Pancreas (tissue), 10 donors: Measurements from ENCODE around the gene PTH2R. TPM values are rescaled to one million over a fixed set of nuclear protein-coding genes. Genes with fewer than 3 reads are reported as not detected.

Experiments
- ATAC-seq, 4 donors: fragments of 200-7000 bp; cut with Tn5 transposase; one replicate each; pipeline versions ENCODE4 v1.8.0 to v1.9.1; 2020; ENCODE audit warnings: mild to moderate bottlenecking in 4 of 4, moderate library complexity in 4 of 4
- DNase-seq, 6 donors: peaks; one replicate each; pipeline ENCODE4 v3.0.0-alpha.2; 2020
- FAIRE-seq: peaks from 2 replicates; lab custom pipeline; 2012; peaks lifted over from hg19 to GRCh38; lab: Jason Lieb, UNC
- H3K27ac ChIP-seq, 4 donors: fragments of 200-600 bp; sonication (generic); 1 replicate in 3 of 4; 2 replicates in 1 of 4; pipeline versions ENCODE4 v1.5.0 to v1.8.0; 2020
- H3K27me3 ChIP-seq, 4 donors: fragments of 200-600 bp; one replicate each; pipeline ENCODE4 v1.8.0; 2021
- H3K36me3 ChIP-seq, 3 donors: fragments of 200-600 bp; sonication (generic) in 1 of 3; one replicate each; pipeline versions ENCODE4 v1.5.0 to v1.8.0; 2020 to 2021
- H3K4me1 ChIP-seq, 3 donors: fragments of 200-600 bp; one replicate each; pipeline ENCODE4 v1.8.0; 2021
- H3K4me3 ChIP-seq, 4 donors: fragments of 200-600 bp; sonication (generic) in 2 of 4; one replicate each; pipeline versions ENCODE4 v1.5.0 to v1.8.0; 2020 to 2021
- H3K9me3 ChIP-seq, 4 donors: fragments of 200-600 bp; one replicate each; pipeline ENCODE4 v1.8.0; 2021
- WGBS, 2 donors: extraction: QIAGEN DNeasy Blood & Tissue Kit; methylation state at CpG; one replicate each; pipeline ENCODE4 v1.1.7; 2013; 5-methylcytosine and 5-hydroxymethylcytosine counted together
- intact Hi-C, 3 donors: fragments of 100-400 bp; cut with DNase I; formaldehyde crosslinking; loops; one replicate each; pipeline versions ENCODE4 v1.11.1 to v1.14.2; 2022
- polyA plus RNA-seq, 2 donors: library from polyadenylated mRNA; stranded (reverse); fragments of 200-250 nt; gene quantifications; one replicate each; pipeline ENCODE4 v1.2.3, GENCODE V29; 2013
- total RNA-seq, 6 donors: library from RNA; stranded (reverse); fragmentation: NEBNext Ultra II Directional in 4 of 6; extraction: Animal tissue kit (Norgen Biotek cat#: 25700) in 4 of 6; gene quantifications; one replicate each; pipeline versions ENCODE4 v1.2.1 to v1.2.4, GENCODE V29; 2021 to 2023
- TF ChIP-seq, protein P1 (sequence below), 4 donors: fragments of 200-600 bp; sonication (generic) in 3 of 4; IDR thresholded peaks; one replicate each; pipeline versions ENCODE4 v1.5.0 to v1.8.0; 2021; ENCODE audit warnings: antibody characterized with exemption in 4 of 4
- donor health status: healthy with polysubstance abuse.
- donor health status: DM: no; HTN: no; CAD: no; lungs with moderate emphysema.
- donor health status: DM: no; HTN: no; CAD: no.
- donor health status: control.
- donor health status: control.
- donor health status: Bipolar disorder and iron deficiency.
- donor health status: DM: yes; HTN: yes; CAD: no.
- donor health status: DM: no; HTN: no; CAD: no.
- donor health status: DM: no; HTN: no; CAD: no.
- donor health status: DM: yes; HTN: yes; CAD: no.

The PTH2R gene
- total and polyA plus RNA-seq, 8 donors: 0.19 to 1.5 (median 0.48) TPM

DNA sequence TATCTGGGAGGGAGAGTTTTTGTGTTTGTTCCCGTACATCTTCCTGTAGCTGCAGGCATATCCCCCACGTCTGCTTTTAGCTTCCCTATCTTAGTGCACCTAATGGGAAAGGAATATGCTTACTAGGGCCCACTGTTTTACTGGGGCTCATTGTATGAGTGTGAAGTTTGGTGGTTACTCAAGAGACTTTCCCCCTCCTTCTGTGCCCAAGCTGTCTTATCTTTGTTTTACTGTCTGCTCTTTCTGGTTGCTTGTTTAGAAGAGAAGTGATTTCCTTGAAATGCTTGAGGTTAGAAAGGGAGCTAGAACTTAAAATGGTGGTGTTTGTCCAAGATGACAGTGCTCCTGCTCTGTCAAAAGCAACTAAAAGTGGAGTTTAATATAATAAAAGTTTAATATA lies 7.3 kb downstream of the PTH2R start:
- Histone ChIP-seq H3K4me3 (no peak overlapping the region), H3K4me1 (no peaks in the 10 kb centered on the region), H3K27me3 (no peaks in the 10 kb centered on the region), H3K36me3 (no peaks in the 10 kb centered on the region), H3K27ac (no peak overlapping the region), H3K9me3 (no peaks in the 10 kb centered on the region)
- TF ChIP-seq, protein P1, sequence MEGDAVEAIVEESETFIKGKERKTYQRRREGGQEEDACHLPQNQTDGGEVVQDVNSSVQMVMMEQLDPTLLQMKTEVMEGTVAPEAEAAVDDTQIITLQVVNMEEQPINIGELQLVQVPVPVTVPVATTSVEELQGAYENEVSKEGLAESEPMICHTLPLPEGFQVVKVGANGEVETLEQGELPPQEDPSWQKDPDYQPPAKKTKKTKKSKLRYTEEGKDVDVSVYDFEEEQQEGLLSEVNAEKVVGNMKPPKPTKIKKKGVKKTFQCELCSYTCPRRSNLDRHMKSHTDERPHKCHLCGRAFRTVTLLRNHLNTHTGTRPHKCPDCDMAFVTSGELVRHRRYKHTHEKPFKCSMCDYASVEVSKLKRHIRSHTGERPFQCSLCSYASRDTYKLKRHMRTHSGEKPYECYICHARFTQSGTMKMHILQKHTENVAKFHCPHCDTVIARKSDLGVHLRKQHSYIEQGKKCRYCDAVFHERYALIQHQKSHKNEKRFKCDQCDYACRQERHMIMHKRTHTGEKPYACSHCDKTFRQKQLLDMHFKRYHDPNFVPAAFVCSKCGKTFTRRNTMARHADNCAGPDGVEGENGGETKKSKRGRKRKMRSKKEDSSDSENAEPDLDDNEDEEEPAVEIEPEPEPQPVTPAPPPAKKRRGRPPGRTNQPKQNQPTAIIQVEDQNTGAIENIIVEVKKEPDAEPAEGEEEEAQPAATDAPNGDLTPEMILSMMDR (IDR thresholded peaks at IDR 0.05): no peak
- DNase-seq (no peak), FAIRE-seq (no peak), ATAC-seq (no peak)
- 81 to 88% methylated on average over 2 of the region's 2 CpGs for WGBS, 2 donors
- intact Hi-C loops: no loop called here

DNA sequence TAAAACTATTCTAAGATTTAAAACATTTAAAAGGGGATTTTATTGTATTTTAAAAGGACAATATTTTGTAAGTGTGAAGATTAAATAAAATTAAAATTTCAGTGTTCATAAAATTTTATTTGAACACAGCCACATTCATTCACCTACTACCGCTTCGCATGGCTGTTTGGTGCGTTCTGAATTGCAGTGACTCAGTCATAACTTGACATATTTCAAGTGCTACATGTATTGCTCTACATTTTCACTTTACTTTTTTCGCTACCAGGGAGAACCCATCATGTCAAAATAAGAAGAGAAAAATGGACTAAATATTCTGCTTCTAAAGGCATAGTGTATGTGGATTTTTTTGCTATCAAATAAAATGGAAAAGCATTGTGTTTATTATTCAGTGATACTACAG lies 8.7 kb downstream of the PTH2R start:
- WGBS, 2 donors: 95 to 96% methylated on average over 4 of the region's 4 CpGs
- no peak for DNase-seq
- H3K4me1 ChIP-seq: no peaks in the 10 kb centered on the region
- H3K9me3 ChIP-seq: no peaks in the 10 kb centered on the region
- intact Hi-C loops: no loop called here
- TF ChIP-seq, protein P1 (IDR thresholded peaks at IDR 0.05): no peak
- FAIRE-seq: no peak
- no peaks in the 10 kb centered on the region for H3K36me3 ChIP-seq
- H3K4me3 ChIP-seq: no peak overlapping the region
- ATAC-seq: no peak
- H3K27me3 ChIP-seq: no peaks in the 10 kb centered on the region
- no peak overlapping the region for H3K27ac ChIP-seq

DNA sequence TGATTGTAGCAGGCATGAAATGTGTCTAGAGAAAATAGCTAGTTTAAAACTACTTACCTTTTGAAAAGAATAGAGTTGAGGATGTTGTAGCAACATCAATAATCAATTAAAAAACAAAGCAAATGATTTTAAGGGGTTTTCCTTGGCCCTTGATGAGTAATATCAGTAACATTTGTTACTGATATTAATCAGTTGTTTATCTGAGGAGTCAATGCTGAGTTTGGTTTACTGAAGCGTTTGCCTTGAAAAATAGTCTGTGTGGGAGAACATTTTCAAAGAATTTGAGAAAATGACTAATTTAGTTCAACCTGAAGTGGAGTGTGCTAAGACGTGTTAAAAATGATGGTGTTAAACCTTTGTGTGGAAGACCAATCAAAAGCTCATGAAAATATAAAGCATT lies 9.3 kb downstream of the PTH2R start:
- H3K9me3 ChIP-seq: no peaks in the 10 kb centered on the region
- intact Hi-C loops: no loop called here
- ATAC-seq (no peak), FAIRE-seq (no peak), DNase-seq (no peak)
- WGBS, 2 donors: 62 to 69% methylated on average over 2 of the region's 2 CpGs
- H3K4me1 ChIP-seq: no peaks in the 10 kb centered on the region
- TF ChIP-seq, protein P1 (IDR thresholded peaks at IDR 0.05): no peak
- H3K36me3 ChIP-seq: no peaks in the 10 kb centered on the region
- H3K4me3 ChIP-seq: no peak overlapping the region
- H3K27me3 ChIP-seq: no peaks in the 10 kb centered on the region
- H3K27ac ChIP-seq: no peak overlapping the region

DNA sequence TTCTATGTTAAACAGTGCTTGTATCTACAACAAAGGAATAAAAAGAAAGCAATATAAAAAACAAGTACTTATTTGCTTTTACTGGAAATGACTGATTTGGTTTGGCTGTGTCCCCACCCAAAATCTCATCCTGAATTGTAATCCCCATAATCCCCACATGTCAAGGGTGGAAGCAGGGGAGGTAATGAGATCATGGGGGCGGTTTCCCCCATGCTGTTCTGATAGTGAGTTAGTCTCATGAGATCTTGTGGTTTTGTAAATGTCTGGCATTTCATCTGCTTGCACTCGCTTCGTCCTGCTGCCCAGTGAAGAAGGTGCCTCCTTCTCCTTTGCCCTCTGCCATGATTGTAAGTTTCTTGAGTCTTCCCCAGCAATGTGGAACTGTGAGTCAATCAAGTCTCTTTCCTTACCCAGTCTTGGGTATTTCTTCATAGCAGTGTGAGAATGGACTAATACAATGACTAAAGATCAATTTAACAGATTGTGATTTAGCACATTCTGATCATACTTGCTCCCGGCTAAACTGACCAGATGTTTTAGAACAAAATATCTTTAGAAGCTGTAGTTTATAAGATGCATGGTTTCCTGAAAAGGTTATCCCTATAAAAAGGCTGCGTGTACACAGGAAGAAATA lies 19.9 kb downstream of the PTH2R start:
- Histone ChIP-seq H3K27ac (no peak overlapping the region), H3K36me3 (no peaks in the 10 kb centered on the region), H3K9me3 (no peaks in the 10 kb centered on the region), H3K27me3 (no peaks in the 10 kb centered on the region), H3K4me3 (no peak overlapping the region), H3K4me1 (no peaks in the 10 kb centered on the region)
- FAIRE-seq: no peak
- intact Hi-C loops: no loop called here
- no peak for DNase-seq
- no peak for ATAC-seq
- TF ChIP-seq, protein P1 (IDR thresholded peaks at IDR 0.05): no peak
- WGBS, 2 donors: 85 to 86% methylated on average over 5 of the region's 5 CpGs

DNA sequence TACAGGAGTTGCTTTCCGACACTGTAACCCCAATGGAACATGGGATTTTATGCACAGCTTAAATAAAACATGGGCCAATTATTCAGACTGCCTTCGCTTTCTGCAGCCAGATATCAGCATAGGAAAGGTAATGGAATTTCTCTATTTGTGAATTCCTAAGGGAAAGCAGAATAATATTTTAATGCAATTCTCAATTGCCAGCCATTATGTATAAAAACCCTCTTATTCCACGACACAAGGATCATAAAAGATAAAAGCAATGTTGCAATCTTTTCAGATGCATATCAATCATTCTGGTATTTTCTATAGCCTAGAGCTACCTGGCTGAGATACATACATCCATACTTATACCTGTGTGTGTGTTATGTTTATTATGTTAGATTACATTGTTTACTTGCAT lies 31.2 kb downstream of the PTH2R start:
- H3K4me3 ChIP-seq: no peak overlapping the region
- H3K9me3 ChIP-seq: no peaks in the 10 kb centered on the region
- H3K4me1 ChIP-seq: no peaks in the 10 kb centered on the region
- H3K27me3 ChIP-seq: no peaks in the 10 kb centered on the region
- FAIRE-seq (no peak), ATAC-seq (no peak), DNase-seq (no peak)
- H3K27ac ChIP-seq: no peak overlapping the region
- 66 to 68% methylated on average over 3 of the region's 3 CpGs for WGBS, 2 donors
- intact Hi-C loops: no loop called here
- TF ChIP-seq, protein P1 (IDR thresholded peaks at IDR 0.05): no peak
- H3K36me3 ChIP-seq: no peaks in the 10 kb centered on the region
